ENCODE results near the gene PIK3CD. TPM values are rescaled to one million over a fixed set of nuclear protein-coding genes. Genes with fewer than 3 reads are reported as not detected.

Gene PIK3CD
- total RNA-seq, 1 experiment from 2014 or later, result 9.0 TPM

GRCh38 chr1:9630331-9631111 is 21.0 kb upstream of the PIK3CD start:
- H3K27me3 ChIP-seq (replicated peaks), result no peaks in the 10 kb centered on the region
- DNase-seq (ENCODE audit: low read depth in 1 of 2, low spot score in 2 of 2), result no peak
- no peak overlapping the region for H3K4me3 ChIP-seq

GRCh38 chr1:9631613-9632012 is 19.9 kb upstream of the PIK3CD start:
- no peak for DNase-seq (ENCODE audit: low read depth in 1 of 2, low spot score in 2 of 2)
- H3K9me3 ChIP-seq (replicated peaks), result no peaks in the 10 kb centered on the region; the same call in 1 of the 2 replicates
- peaks cover 4% of the 10 kb centered on the region for H3K4me1 ChIP-seq (replicated peaks)
- no peak overlapping the region for H3K4me3 ChIP-seq
- H3K36me3 ChIP-seq, result no peaks in the 10 kb centered on the region
- no peak overlapping the region for H3K27ac ChIP-seq
- no peaks in the 10 kb centered on the region for H3K27me3 ChIP-seq (replicated peaks)

More at GRCh38 chr1:9630331-9631111, 21.0 kb upstream of the PIK3CD start:
- Histone ChIP-seq H3K36me3 (no peaks in the 10 kb centered on the region), H3K4me1 (replicated peaks) (peaks cover 14% of the 10 kb centered on the region), H3K27ac (no peak overlapping the region), H3K9me3 (replicated peaks) (no peaks in the 10 kb centered on the region; the same call in 1 of the 2 replicates)

GRCh38 chr1:9633493-9633892 is 18.0 kb upstream of the PIK3CD start:
- no peak overlapping the region for H3K4me3 ChIP-seq
- DNase-seq (ENCODE audit: low read depth in 1 of 2, low spot score in 2 of 2), result no peak
- no peaks in the 10 kb centered on the region for H3K4me1 ChIP-seq (replicated peaks)
- no peak overlapping the region for H3K27ac ChIP-seq
- no peaks in the 10 kb centered on the region; the same call in 1 of the 2 replicates for H3K9me3 ChIP-seq (replicated peaks)
- H3K36me3 ChIP-seq, result no peaks in the 10 kb centered on the region
- no peaks in the 10 kb centered on the region for H3K27me3 ChIP-seq (replicated peaks)

- Histone ChIP-seq H3K27me3 (replicated peaks) (no peaks in the 10 kb centered on the region), H3K4me1 (replicated peaks) (no peaks in the 10 kb centered on the region), H3K27ac (no peak overlapping the region), H3K4me3 (no peak overlapping the region), H3K9me3 (replicated peaks) (no peaks in the 10 kb centered on the region; the same call in 1 of the 2 replicates), H3K36me3 (no peaks in the 10 kb centered on the region)
- no peak for DNase-seq (ENCODE audit: low read depth in 1 of 2, low spot score in 2 of 2)
Observed at GRCh38 chr1:9634582-9634981, 16.9 kb upstream of the PIK3CD start.

GRCh38 chr1:9639227-9639626 is 12.3 kb upstream of the PIK3CD start:
- Histone ChIP-seq H3K4me1 (replicated peaks) (no peaks in the 10 kb centered on the region), H3K27ac (no peak overlapping the region), H3K27me3 (replicated peaks) (no peaks in the 10 kb centered on the region; the same call in 1 of the 2 replicates), H3K9me3 (replicated peaks) (no peaks in the 10 kb centered on the region), H3K36me3 (no peaks in the 10 kb centered on the region), H3K4me3 (no peak overlapping the region)
- DNase-seq (ENCODE audit: low read depth in 1 of 2, low spot score in 2 of 2), result no peak

- H3K36me3 ChIP-seq, result no peaks in the 10 kb centered on the region
- DNase-seq (ENCODE audit: low read depth in 1 of 2, low spot score in 2 of 2), result no peak
- H3K4me3 ChIP-seq, result no peak overlapping the region
- H3K9me3 ChIP-seq (replicated peaks), result no peaks in the 10 kb centered on the region
- H3K27me3 ChIP-seq (replicated peaks), result no peaks in the 10 kb centered on the region; the same call in 1 of the 2 replicates
- no peaks in the 10 kb centered on the region for H3K4me1 ChIP-seq (replicated peaks)
- H3K27ac ChIP-seq, result no peak overlapping the region
Observed at GRCh38 chr1:9643351-9644256, 7.9 kb upstream of the PIK3CD start.

GRCh38 chr1:9646037-9646436 is 5.5 kb upstream of the PIK3CD start:
- no peaks in the 10 kb centered on the region for H3K36me3 ChIP-seq
- DNase-seq (ENCODE audit: low read depth in 1 of 2, low spot score in 2 of 2), result no peak
- H3K4me1 ChIP-seq (replicated peaks), result no peaks in the 10 kb centered on the region
- no peaks in the 10 kb centered on the region for H3K9me3 ChIP-seq (replicated peaks)
- H3K27me3 ChIP-seq (replicated peaks), result peaks cover 8% of the 10 kb centered on the region
- H3K27ac ChIP-seq, result no peak overlapping the region
- no peak overlapping the region for H3K4me3 ChIP-seq

- H3K9me3 ChIP-seq (replicated peaks), result no peaks in the 10 kb centered on the region
- H3K27ac ChIP-seq, result no peak overlapping the region
- H3K36me3 ChIP-seq, result no peaks in the 10 kb centered on the region
- no peak for DNase-seq (ENCODE audit: low read depth in 1 of 2, low spot score in 2 of 2)
- no peak overlapping the region for H3K4me3 ChIP-seq
- H3K4me1 ChIP-seq (replicated peaks), result peaks cover 12% of the 10 kb centered on the region
- peaks cover 24% of the 10 kb centered on the region for H3K27me3 ChIP-seq (replicated peaks)
Observed at GRCh38 chr1:9648171-9648570, 3.4 kb upstream of the PIK3CD start.

- Histone ChIP-seq H3K9me3 (replicated peaks) (no peaks in the 10 kb centered on the region), H3K27me3 (replicated peaks) (peaks cover 24% of the 10 kb centered on the region), H3K4me1 (replicated peaks) (peaks cover 12% of the 10 kb centered on the region), H3K36me3 (no peaks in the 10 kb centered on the region), H3K4me3 (no peak overlapping the region), H3K27ac (no peak overlapping the region)
- DNase-seq (ENCODE audit: low read depth in 1 of 2, low spot score in 2 of 2), result no peak
Observed at GRCh38 chr1:9649769-9650168, 1.8 kb upstream of the PIK3CD start.

- peaks cover 12% of the 10 kb centered on the region for H3K4me1 ChIP-seq (replicated peaks)
- H3K27ac ChIP-seq, result no peak overlapping the region
- peaks cover 24% of the 10 kb centered on the region for H3K27me3 ChIP-seq (replicated peaks)
- no peaks in the 10 kb centered on the region for H3K9me3 ChIP-seq (replicated peaks)
- H3K36me3 ChIP-seq, result no peaks in the 10 kb centered on the region
- no peak for DNase-seq (ENCODE audit: low read depth in 1 of 2, low spot score in 2 of 2)
- H3K4me3 ChIP-seq, result peak overlapping the region; percentile 43
Observed at GRCh38 chr1:9651220-9651564, 339 bp upstream of the PIK3CD start.

- Histone ChIP-seq H3K4me3 (peak overlapping the region; percentile 43), H3K4me1 (replicated peaks) (peaks cover 12% of the 10 kb centered on the region), H3K27me3 (replicated peaks) (peaks cover 24% of the 10 kb centered on the region), H3K9me3 (replicated peaks) (no peaks in the 10 kb centered on the region), H3K27ac (no peak overlapping the region), H3K36me3 (no peaks in the 10 kb centered on the region)
- no peak for DNase-seq (ENCODE audit: low read depth in 1 of 2, low spot score in 2 of 2)
Observed at GRCh38 chr1:9652379-9653209, 1.1 kb downstream of the PIK3CD start.

- Histone ChIP-seq H3K4me3 (no peak overlapping the region), H3K9me3 (replicated peaks) (no peaks in the 10 kb centered on the region), H3K27me3 (replicated peaks) (peaks cover 24% of the 10 kb centered on the region), H3K27ac (no peak overlapping the region), H3K4me1 (replicated peaks) (peaks cover 12% of the 10 kb centered on the region), H3K36me3 (no peaks in the 10 kb centered on the region)
- DNase-seq (ENCODE audit: low read depth in 1 of 2, low spot score in 2 of 2), result no peak
Observed at GRCh38 chr1:9653210-9653490, 1.6 kb downstream of the PIK3CD start.

GRCh38 chr1:9653491-9654050 is 2.0 kb downstream of the PIK3CD start:
- Histone ChIP-seq H3K4me1 (replicated peaks) (peaks cover 12% of the 10 kb centered on the region), H3K27me3 (replicated peaks) (peaks cover 24% of the 10 kb centered on the region), H3K4me3 (no peak overlapping the region), H3K9me3 (replicated peaks) (no peaks in the 10 kb centered on the region), H3K36me3 (no peaks in the 10 kb centered on the region), H3K27ac (no peak overlapping the region)
- DNase-seq (ENCODE audit: low read depth in 1 of 2, low spot score in 2 of 2), result no peak
